Choroid plexus epithelial cell (primary cell): ENCODE data around the gene NDUFB4.
"Not testable (repeated sequence)": the region's sequence is repeated elsewhere in the genome, so short reads cannot be mapped to it uniquely, and the experiment has no call there.

Experiments
- DNase-seq: peaks from one replicate; pipeline ENCODE4 v3.0.0-alpha.2; 2010; ENCODE audit warnings: low read depth
- H3K4me3 ChIP-seq: 2 replicates; pipeline ENCODE4 v1.5.1; 2011; ENCODE audit warnings: low read depth, mild to moderate bottlenecking, control low read depth, low read length, moderate library complexity
- CTCF ChIP-seq: conservative IDR thresholded peaks from 2 replicates; pipeline ENCODE4 v1.5.1; 2011; ENCODE audit warnings: low read depth, mild to moderate bottlenecking, control low read depth, inconsistent platforms, low read length, moderate library complexity

Gene NDUFB4

GRCh38 chr3:120604382-120604781, 8.2 kb downstream of the NDUFB4 start:
- no peak for TF ChIP-seq CTCF
- DNase-seq, result no peak
- H3K4me3 ChIP-seq, result no peak overlapping the region

DNA sequence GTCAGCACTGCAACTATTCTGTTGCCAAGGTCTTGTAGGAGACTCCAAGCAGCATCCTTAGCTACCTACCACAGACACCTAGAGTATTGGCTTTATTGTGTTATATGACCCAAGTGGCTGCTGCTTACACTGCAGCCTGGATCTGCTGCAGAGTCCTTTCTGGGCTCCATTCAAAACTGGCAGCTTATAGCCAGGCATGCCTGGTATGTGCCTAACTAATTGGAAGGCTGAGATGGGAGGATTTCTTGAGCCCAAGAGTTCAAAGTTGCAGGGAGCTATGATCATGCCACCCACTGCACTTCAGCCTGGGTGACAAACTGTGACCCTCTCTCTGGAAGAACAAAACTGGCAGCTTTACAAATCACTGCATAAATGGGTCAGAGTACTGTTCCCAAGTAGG, 8.6 kb downstream of the NDUFB4 start:
- no peak for TF ChIP-seq CTCF
- no peak for DNase-seq
- H3K4me3 ChIP-seq, result no peak overlapping the region

- no peak overlapping the region for H3K4me3 ChIP-seq
- TF ChIP-seq CTCF, result no peak
- DNase-seq, result no peak
These were observed 12.4 kb downstream of the NDUFB4 start for GRCh38 chr3:120608506-120608905.

- DNase-seq, result no peak
- H3K4me3 ChIP-seq, result no peak overlapping the region
- TF ChIP-seq CTCF, result no peak
These were observed 18.6 kb downstream of the NDUFB4 start for GRCh38 chr3:120614765-120615164.

GRCh38 chr3:120615847-120616609, 19.9 kb downstream of the NDUFB4 start:
- H3K4me3 ChIP-seq, result no peak overlapping the region
- DNase-seq, result peak; percentile 26
- TF ChIP-seq CTCF, result no peak

DNA sequence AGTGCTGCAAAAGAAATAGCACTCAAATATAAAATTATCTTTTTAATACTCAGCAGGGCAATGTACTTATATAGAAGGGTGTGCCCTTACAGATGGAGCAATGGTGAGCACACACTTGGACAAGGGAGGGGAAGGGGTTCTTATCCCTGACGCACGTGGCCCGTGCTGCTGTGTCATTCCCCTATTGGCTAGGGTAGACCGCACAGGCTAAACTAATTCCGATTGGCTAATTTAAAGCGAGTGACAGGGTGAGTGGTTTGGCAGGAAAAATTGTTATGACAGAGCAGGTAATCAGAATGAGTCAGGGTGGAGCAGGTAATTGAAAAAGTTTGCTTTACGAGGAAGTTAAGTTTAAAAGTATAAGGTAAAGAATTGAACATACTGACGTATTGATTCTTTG, 20.6 kb downstream of the NDUFB4 start:
- not testable (repeated sequence) for H3K4me3 ChIP-seq, DNase-seq

DNA sequence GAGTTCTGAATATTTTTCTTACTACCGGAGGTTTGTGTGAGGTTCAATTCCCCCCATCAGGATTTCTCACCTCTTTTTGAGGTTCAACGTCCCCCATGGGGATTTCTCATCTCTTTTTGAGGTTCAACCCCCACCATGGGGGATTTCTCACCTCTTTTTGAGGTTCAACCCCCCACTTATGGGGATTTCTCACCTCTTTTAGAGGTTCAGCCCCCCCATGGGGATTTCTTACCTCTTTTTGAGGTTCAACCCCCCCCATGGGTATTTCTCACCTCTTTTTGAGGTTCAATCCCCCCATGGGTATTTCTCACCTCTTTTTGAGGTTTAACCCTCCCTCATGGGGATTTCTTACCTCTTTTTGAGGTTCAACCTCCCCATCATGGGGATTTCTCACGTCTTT, 26.3 kb downstream of the NDUFB4 start:
- no peak for TF ChIP-seq CTCF
- DNase-seq, result no peak
- H3K4me3 ChIP-seq, result no peak overlapping the region
